ENCODE measurements around the gene PCBD1.
A peak's percentile ranks its signal among the peaks of the same experiment; 100 is the strongest.

The PCBD1 gene

GRCh38 chr10:70901276-70901878 is 13.0 kb upstream of the PCBD1 start:
- no peak for DNase-seq

- DNase-seq = no peak
Observed at GRCh38 chr10:70899096-70899495, 10.7 kb upstream of the PCBD1 start.

- no peak for DNase-seq
Observed at GRCh38 chr10:70898687-70899086, 10.3 kb upstream of the PCBD1 start.

DNA sequence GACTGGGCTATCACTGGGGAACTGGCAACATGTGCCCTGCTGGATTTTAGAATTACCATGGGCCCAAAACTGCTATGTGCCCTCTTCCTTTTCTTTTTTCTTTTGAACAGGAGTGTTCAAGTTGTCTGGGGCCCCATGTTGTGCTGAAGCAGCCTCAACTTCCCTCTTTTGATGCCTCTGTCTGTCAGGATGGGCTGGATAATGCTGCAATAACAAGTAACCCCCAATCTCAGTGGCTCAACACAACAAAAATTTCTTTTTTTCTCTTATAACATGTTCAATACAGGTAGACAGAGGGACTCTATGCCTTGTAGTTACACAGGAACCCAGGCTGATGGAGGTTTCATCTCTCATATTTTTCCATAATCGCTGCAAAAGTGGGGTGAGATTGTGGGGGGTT is 8.2 kb upstream of the PCBD1 start:
- no peak for DNase-seq

- DNase-seq = no peak
Observed at GRCh38 chr10:70894416-70894815, 6.1 kb upstream of the PCBD1 start.

GRCh38 chr10:70893227-70894006 is 5.1 kb upstream of the PCBD1 start:
- DNase-seq = no peak

DNA sequence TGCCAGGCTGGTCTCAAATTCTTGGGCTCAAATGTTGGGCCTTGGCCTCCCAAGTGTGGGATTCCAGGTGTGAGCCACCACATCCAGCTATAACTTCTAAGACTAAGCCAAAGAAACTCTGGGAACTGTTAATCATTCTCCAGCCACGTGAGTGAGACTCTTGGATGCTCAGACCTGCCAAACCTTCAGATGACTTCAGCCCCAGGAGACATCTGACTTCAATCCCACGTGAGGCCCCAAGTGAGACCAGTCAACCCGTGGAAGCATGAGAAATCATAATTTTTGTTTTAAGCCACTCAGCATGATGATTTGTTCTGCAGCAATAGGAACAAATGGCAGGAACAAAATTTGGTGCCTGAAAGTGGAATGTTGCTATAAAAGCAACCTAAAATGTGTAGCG is 4.3 kb upstream of the PCBD1 start:
- DNase-seq = no peak

DNA sequence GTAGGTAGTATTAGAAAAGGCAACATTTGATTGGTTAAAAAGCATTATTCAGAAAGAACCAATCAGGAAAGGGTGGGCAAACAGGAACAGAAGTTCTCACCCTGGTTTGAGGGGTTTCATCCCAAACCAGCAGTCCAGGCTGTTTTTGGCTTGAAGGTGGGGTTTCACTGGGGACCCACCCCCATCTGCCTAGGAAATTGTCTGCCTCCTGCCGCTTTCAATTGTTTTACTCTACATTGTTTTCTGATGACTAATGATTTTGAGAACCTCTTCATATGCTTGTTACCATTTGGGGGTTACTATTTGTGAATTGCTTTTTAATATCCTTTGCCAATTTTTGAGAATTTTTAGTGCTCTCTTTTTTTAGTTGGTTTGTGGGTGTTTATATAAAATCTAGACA is 3.3 kb upstream of the PCBD1 start:
- no peak for DNase-seq

GRCh38 chr10:70890917-70891431 is 2.6 kb upstream of the PCBD1 start:
- DNase-seq = no peak

- no peak for DNase-seq
Observed at GRCh38 chr10:70889291-70889690, 926 bp upstream of the PCBD1 start.

- no peak for DNase-seq
Observed at GRCh38 chr10:70886921-70887665, 1.3 kb downstream of the PCBD1 start.

- no peak for DNase-seq
Observed at GRCh38 chr10:70885931-70886903, 2.1 kb downstream of the PCBD1 start.

DNA sequence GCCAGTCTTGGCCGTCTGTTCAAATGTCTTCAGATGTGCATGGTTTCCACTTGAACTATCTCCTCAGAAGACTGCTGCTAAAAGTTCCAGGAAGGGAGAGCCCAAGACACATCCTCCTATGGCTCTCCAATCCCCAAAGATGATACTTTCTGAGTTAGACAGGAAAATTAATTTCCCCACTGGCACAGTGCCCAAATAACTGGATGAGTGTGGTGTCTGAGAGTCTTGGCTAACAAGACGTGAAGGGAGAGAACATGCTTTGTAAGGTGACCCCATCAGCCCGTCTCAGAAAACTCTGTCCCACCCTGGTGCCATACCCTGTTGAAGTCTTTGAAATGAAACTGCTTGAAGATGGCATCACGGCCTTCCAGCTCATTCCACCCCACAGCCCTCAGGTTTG is 2.9 kb downstream of the PCBD1 start:
- no peak for DNase-seq

DNA sequence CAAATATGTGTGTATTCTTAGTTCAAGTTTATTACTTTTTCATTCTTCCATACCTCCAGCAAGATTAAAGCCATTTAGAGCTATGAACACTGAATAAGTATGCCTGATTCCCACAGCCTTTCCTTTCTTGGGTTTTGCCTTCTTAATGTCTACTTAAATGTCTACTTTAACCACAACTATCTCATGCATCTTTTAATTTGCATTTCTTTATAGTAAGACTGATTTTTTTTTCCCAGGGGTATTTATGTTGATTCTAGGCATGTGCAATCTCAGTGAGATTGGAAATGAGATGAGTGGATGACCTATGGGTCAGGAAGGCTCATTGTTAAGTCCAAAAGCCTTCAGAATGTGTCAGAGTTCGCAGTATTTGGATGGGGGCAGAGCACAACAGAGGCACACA is 3.6 kb downstream of the PCBD1 start:
- no peak for DNase-seq

DNA sequence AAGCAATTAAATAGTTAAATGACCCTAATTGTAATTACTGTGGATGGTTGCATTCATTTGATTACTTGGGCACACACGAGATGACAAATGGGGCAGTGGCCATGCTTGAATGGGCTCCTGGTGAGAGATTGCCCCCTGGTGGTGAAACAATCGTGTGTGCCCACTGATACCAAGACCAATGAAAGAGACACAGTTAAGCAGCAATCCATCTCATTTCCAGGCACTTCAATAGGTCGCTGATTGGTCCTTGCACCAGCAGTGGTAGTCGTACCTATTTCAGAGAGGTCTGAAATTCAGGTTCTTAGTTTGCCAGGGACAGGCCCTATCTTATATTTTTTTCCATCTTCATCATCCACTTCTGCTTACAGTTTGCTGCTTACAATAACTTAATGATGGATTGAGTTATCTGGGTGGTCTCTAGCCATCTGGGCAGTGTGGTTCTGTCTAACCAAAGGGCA is 8.3 kb downstream of the PCBD1 start:
- DNase-seq = peak; percentile 83

DNA sequence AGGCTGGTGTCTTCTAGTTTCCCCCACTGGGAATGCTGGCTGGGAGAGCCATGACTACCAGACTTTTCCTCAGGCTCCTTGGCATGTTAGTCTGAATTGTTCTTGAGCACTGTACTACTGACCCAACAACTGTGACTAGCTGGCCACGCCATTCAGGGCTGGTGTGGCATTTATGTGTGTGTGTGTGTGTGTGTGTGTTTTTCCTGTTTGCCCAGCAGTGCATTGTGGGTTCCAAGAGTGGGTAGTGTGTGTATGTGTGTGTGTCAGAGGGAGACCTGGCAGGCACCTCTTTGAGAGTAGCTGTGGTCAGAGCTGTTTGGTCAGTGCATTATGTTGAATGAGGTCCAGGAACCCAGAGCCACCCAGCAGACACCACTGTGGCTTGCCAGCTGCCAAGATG is 9.2 kb downstream of the PCBD1 start:
- no peak for DNase-seq

GRCh38 chr10:70874061-70874460 is 14.3 kb downstream of the PCBD1 start:
- no peak for DNase-seq

DNA sequence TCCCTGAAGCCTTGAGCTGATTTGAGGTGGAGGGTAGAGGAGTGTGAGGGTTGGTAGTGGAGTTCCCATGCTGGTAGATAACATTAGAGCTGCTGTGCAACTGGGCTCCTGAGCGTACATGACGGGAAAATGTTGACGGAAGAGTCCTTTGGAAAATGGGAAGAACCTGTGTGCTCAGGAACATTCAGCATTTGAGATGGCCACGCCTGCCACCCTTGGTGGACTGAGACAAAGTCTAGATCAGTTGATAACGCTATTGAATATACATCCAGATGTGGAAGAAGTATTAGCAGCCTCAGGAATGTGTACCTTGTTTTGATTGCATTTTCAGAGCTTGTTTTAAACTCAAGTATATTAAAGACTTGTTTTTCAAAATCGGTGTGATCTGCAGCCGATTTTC is 16.1 kb downstream of the PCBD1 start:
- no peak for DNase-seq

- no peak for DNase-seq
Observed at GRCh38 chr10:70866424-70866823, 21.9 kb downstream of the PCBD1 start.

GRCh38 chr10:70864935-70865334 is 23.4 kb downstream of the PCBD1 start:
- DNase-seq = no peak

DNA sequence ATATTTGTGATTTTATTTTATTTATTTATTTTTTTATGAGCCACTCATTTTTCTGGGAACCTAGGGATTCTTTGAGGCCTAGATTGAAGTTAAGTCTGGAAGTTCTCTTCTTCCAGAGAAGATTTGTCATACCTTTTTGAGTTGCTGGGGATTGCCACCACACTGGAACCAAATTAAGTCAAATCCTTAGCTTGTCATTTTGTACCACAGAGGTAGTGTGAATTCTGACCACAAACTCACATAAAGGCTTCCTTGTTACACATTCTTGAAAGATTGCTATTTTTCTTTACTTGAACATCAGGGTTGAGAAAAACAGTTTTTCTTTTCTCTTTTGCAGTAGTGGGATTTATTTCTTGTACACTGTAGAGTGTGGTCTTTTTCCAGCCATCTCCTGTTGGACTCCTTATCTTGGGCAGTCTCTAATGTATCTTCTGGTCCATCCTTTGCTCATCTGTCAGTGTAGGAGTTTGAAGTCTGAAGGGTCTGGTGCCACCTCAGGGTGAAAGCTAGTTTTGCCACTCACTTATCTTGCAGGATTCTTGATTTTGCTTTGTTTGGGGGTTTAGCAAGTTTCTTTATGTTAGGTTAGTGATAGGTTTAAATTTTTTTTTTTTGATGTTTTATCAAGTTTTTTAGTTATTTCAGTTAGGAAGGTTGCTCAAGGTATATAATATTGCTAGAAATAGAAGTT is 24.8 kb downstream of the PCBD1 start:
- DNase-seq = no peak

Measured in activated CD4-positive, alpha-beta T cell treated with anti-CD3 and anti-CD28 coated beads for 48 hours (primary cell).